Right forelimb (tissue), 1 donor: Measurements from ENCODE around the gene CEP162.
"Not testable (repeated sequence)": the region's sequence is repeated elsewhere in the genome, so short reads cannot be mapped to it uniquely, and the experiment has no call there.

ENCODE experiments used
- DNase-seq: peaks from one replicate; pipeline ENCODE4 v3.0.0-alpha.2; 2018

The CEP162 gene, protein sequence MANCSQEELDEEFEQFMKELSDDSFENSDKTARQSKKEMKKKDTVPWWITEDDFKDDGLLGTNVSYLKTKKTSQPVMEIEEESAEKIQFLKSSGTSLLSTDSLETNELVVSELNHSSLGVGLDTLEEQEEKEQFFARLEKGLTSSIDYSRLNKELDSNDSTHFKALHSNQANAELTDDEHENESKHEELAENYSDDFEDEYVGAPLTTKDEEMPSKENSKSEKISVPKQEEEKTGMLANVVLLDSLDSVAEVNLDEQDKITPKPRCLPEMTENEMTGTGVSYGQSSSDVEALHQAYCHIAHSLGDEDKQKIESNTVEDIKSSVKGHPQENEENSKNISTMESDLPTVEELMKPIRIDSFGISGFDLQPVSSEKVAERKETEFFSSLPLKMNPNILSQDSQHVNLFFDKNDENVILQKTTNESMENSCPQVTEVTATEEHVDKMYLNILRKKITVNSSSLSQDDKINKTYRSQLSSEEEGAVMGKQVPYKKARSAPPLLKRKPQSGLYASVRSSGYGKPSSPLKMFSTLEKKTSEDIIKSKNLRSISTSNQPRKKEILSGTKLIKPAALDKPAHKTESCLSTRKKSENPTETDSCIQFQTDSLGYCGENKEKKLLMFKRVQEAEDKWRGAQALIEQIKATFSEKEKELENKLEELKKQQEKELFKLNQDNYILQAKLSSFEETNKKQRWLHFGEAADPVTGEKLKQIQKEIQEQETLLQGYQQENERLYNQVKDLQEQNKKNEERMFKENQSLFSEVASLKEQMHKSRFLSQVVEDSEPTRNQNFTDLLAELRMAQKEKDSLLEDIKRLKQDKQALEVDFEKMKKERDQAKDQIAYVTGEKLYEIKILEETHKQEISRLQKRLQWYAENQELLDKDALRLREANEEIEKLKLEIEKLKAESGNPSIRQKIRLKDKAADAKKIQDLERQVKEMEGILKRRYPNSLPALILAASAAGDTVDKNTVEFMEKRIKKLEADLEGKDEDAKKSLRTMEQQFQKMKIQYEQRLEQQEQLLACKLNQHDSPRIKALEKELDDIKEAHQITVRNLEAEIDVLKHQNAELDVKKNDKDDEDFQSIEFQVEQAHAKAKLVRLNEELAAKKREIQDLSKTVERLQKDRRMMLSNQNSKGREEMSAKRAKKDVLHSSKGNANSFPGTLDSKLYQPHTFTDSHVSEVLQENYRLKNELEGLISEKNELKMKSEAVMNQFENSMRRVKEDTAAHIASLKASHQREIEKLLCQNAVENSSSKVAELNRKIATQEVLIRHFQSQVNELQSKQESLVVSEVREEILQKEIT (N-terminal part only)

DNA sequence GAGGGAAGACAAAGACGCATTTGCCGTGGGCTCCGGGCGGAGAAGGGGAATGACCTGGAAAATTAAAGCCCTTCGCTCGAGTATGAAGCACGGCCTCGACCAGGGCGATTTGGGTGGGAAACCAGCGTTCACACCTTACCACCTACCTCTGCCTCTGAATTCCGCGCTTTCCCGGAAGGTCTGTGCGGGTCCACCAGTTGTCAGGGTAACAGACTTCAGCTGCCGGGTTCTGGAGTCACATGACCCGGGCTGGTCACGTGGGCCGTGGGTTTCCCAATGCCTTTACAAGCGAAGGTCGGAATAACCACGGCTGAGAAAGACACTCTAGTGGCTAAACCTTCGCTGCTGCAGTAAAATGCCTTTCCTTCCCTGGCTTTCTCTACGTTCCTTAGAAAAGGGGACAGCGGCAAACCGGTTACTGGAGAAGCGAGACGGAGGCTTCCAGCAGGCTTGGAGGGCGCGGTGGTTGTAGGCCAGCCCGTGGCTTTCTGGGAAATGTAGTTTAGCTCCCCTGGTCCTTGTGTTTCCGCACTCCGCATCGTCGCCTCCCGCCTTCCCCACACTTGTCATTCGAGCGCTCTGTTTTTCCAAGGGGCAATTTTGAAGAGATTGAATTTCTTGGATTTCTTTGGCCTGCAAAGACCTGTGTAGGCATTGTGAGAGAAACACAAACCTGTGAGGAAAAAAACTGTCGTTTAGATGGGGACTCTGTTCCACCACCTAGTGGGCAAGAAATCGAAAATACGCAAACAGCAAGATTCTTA is at the start of gene CEP162:
Gene CEP162, minus strand, starts transcription at position 210 of the 764 bp plus-strand sequence. CDS start 1,250 bp downstream, outside the sequence.
- peak; percentile 97 for DNase-seq

DNA sequence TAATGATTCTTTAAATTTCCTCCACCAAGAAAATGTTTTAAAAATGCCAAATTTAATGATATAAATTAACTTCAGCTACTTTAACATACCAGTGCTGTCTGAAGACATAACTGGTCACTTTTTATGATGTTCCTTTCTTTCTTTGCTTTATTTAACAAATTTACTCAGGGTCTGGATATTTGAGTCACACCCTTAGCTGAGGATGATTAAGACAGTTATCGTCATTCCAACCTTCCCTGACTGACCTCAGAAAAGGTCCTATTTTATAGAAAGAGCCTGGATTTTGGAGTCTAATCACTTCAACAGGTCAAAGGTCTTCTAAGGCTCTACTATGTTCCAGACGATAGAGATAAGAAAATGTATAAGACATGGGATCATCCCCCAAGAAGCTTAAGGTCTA is 47.4 kb upstream of the CEP162 start:
- DNase-seq = no peak

GRCh38 chr6:84273048-84273809 is 45.8 kb upstream of the CEP162 start:
- DNase-seq = peak; percentile 50

DNA sequence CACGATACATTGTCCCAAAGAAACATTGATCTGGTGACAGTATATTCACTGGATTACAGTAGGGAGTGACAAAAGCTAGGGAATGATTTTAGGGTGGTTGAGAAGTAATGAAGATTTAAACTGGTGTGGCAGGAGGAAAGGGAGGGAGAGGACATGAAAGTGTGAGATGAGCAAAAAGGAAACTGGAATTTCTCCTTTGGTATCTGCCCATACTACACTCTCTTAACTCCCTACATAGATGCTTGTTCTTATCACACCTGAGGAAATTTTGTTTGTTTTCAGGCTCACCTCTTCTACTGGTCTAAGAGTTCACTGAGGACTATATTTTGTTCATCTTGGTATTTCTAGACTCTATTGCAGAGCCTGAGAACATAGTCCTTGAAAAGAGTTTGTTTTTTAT is 44.9 kb upstream of the CEP162 start:
- DNase-seq = no peak

DNA sequence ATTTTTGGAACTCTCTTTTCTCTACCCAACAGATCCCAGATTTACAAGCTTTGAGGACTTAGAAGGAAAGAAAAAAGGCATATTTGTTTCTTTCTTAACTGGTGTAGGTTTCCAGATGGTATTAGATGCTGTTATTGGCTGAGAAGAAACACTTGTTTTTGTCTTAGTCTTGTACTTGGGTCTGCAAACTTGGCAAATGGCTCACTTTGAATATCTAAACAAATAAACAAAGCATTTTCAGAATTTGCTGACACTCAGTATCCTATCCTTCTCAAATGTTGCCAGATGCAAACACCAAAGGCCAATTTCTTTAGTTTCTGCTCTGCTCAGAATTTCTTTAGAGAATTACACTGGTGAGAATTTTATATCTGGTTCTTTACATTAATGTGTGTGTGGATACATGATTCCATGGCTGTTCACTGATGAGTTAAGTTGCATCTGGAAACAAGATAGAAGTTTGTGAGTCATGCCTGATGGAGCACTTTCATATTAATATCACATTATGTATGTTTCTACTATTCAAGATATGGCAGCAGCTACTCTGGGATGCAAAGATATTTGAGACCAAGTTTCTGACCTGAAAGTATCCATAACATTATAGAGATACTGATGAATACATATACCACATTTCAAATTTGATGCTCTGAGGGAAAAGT is 43.7 kb upstream of the CEP162 start:
- DNase-seq = no peak

DNA sequence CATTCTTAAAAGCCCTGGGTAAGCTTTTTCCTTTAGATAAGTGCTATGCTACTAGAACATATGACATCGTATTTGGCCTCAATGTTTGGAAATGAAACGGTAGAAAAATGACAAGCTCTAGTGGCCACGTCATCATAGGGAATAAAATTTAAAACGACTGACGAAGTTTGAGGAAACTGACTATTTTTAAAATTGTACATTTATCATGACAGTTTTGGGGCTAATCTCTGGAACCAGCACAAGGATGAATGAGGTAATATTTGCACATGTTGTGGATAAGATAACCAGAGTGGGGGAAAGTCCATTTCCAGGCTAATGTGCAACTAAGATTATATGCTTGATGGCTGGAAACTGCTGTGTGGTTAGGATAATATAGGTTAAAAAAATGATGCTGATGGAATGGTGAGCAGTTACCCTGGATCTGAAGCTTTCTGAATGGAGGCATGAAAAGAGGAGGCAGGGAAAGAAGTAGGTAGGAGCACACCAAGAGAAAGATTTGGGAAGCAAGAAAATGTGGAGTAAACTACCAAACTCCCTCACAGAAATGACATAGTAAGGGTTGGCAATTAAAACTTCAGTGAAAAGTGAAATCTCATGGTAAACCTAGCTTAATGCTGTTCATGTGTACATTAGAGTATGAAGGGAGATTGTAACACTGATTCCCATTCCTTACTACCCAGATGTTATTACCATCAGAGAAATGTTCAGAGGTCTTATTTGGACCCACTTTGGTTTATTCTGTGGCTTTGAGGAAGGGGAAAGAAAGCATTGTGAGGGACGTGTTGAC is 42.7 kb upstream of the CEP162 start:
- DNase-seq = no peak

GRCh38 chr6:84268781-84269180 is 41.3 kb upstream of the CEP162 start:
- no peak for DNase-seq

- DNase-seq = no peak
These were observed 36.1 kb upstream of the CEP162 start for GRCh38 chr6:84263557-84263956.

DNA sequence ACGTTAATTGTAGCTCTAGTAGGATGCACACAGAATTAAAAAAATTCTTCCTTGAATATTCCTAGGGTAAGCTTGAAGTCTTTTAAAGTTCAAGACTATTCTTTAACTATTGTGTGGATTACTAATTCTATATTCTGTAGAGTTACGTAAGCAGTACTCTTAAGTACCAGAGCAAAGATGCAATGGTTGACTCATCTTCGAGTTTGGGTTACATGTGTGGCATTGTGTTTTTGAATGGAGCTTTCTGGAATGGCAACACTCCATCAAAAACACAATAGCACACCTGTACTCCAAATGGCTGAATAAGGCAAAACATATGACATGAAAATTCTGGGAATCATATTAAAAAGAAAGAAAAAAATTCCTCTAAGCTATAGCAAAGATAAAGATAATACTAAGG is 33.5 kb upstream of the CEP162 start:
- DNase-seq = no peak

DNA sequence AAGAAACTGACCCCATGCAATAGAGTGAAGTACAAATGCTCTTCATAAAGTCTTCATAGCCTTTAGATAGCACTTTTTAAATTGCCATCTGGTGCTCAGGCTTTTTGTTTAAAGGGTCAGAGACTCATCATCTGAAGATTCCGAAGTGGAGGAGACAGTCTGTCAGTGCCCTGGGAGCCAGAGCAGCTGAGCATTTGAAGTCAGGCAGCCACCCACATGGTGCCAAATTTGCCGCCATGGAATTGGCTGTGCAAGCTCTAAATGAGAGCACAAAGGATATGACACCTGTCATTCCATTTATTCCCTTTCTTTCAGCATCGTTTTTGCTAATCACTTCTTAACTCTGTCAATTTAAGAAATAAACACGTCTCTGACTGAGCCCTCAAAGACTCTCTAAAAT is 32.8 kb upstream of the CEP162 start:
- DNase-seq = no peak

DNA sequence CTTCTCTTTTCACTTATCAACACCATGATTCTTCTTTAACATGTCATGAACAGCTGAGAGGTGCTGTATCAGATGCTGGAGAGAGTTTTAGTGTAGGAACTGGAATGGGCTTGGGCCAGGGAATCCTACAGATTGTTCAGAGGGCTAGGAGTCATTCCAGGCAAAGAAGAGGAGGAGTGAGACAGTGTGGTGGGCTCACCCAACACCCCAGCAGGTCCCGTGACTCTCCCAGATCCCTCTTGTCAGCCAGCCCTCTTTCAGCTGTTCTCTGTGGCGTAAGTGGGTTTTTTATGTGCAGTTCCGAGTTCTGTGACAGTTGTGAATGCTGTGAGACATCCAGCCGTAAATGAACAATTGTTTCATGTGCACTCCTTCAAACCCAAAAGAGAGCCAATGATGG is 31.4 kb upstream of the CEP162 start:
- no peak for DNase-seq

- DNase-seq = no peak
These were observed 30.8 kb upstream of the CEP162 start for GRCh38 chr6:84258268-84258667.

- no peak for DNase-seq
These were observed 28.2 kb upstream of the CEP162 start for GRCh38 chr6:84255641-84256040.

DNA sequence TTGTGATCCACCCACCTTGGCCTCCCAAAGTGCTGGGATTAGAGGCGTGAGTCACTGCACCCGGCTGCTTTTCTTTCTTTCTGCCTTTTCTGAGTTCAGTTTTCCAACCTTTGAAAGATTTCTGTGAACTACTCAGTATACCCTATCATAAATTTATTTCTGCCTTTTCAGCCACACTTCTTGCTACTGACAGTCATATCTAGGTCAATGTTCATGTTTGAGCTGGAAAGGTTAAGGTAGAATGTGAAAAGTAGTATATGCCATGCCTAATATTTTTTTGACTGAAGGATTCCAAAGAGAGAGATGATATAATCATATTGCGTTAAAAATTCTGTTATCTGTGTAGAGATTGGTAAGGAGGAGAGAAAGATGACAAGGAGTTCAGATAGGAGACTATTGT is 25.9 kb upstream of the CEP162 start:
- DNase-seq = no peak

DNA sequence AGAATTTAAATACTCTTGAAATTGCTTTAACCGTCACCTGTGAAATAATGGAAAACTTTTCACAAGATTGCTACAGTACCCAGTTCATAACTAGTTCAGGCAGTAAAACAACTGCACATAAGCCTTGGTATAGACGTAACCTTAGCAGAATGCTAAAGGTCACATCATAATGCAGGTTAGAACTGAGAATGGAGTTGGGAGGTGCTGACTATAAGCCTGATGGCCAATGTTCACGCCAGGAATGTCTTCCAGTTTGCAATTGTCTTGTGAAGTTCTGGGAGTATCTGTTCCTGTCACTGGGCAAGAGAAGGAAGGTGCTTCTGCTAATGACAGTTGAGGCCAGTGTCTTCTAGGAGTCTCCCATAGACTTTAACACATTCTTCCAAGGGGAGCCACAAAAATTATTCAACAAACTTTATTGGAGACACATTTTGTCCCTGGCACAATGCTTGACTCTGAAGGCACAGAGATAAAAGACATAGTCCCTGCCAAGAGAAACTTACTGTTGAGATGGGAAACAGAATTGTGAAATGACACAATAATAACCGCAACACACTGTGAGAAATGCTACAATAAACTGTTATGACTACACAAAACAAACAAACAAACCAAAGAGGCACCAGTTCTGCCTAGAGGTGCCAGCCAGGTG is 24.6 kb upstream of the CEP162 start:
- DNase-seq = no peak

- no peak for DNase-seq
These were observed 22.3 kb upstream of the CEP162 start for GRCh38 chr6:84249724-84250123.

DNA sequence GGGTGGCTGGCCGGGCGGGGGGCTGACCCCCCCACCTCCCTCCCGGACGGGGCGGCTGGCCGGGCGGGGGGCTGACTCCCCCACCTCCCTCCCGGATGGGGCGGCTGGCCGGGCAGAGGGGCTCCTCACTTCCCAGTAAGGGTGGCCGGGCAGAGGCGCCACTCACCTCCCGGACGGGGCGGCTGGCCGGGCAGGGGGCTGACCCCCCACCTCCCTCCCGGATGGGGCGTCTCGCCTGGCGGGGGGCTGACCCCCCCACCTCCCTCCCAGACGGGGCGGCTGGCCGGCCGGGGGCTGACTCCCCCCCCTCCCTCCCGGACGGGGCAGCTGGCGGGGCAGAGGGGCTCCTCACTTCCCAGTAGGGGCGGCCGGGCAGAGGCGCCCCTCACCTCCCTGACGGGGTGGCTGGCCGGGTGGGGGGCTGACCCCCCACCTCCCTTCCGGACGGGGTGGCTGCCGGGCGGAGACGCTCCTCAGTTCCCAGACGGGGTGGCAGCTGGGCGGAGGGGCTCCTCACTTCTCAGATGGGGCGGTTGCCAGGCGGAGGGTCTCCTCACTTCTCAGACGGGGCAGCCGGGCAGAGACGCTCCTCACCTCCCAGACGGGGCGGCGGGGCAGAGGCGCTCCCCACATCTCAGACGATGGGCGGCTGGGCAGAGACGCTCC is 17.1 kb upstream of the CEP162 start:
- not testable (repeated sequence) for DNase-seq

GRCh38 chr6:84243240-84243639 is 15.8 kb upstream of the CEP162 start:
- DNase-seq = no peak

- DNase-seq = no peak
These were observed 14.8 kb upstream of the CEP162 start for GRCh38 chr6:84242265-84242664.
